Measurements from ENCODE around the gene SPTB.
"Not testable (repeated sequence)": the region's sequence is repeated elsewhere in the genome, so short reads cannot be mapped to it uniquely, and the experiment has no call there.

SPTB gene

GRCh38 chr14:64806202-64806861 lies 73.4 kb downstream of the SPTB start:
- TF ChIP-seq CTCF (IDR thresholded peaks at IDR 0.05; ENCODE audit: low read depth, low read length, missing control alignments): no peak
- DNase-seq (ENCODE audit: low read depth): no peak
- H3K4me3 ChIP-seq (ENCODE audit: low read depth, low read length): no peak overlapping the region

- not testable (repeated sequence) for H3K4me3 ChIP-seq (ENCODE audit: low read depth, low read length); DNase-seq (ENCODE audit: low read depth)
Measured at GRCh38 chr14:64805646-64806045, 74.1 kb downstream of the SPTB start.

- H3K4me3 ChIP-seq (ENCODE audit: low read depth, low read length): no peak overlapping the region
- TF ChIP-seq CTCF (IDR thresholded peaks at IDR 0.05; ENCODE audit: low read depth, low read length, missing control alignments): no peak
- no peak for DNase-seq (ENCODE audit: low read depth)
Measured at GRCh38 chr14:64804754-64805260, 74.9 kb downstream of the SPTB start.

- TF ChIP-seq CTCF (IDR thresholded peaks at IDR 0.05; ENCODE audit: low read depth, low read length, missing control alignments): peak; percentile 48
- no peak overlapping the region for H3K4me3 ChIP-seq (ENCODE audit: low read depth, low read length)
- DNase-seq (ENCODE audit: low read depth): no peak
Measured at GRCh38 chr14:64801800-64802199, 77.9 kb downstream of the SPTB start.

- TF ChIP-seq CTCF (IDR thresholded peaks at IDR 0.05; ENCODE audit: low read depth, low read length, missing control alignments): no peak
- no peak for DNase-seq (ENCODE audit: low read depth)
- H3K4me3 ChIP-seq (ENCODE audit: low read depth, low read length): no peak overlapping the region
Measured at GRCh38 chr14:64801046-64801445, 78.7 kb downstream of the SPTB start.

- TF ChIP-seq CTCF (IDR thresholded peaks at IDR 0.05; ENCODE audit: low read depth, low read length, missing control alignments): peak; percentile 44
- DNase-seq (ENCODE audit: low read depth): no peak
- H3K4me3 ChIP-seq (ENCODE audit: low read depth, low read length): no peak overlapping the region
Measured at GRCh38 chr14:64800000-64800399, 79.7 kb downstream of the SPTB start.

- H3K4me3 ChIP-seq (ENCODE audit: low read depth, low read length): no peak overlapping the region
- DNase-seq (ENCODE audit: low read depth): no peak
- no peak for TF ChIP-seq CTCF (IDR thresholded peaks at IDR 0.05; ENCODE audit: low read depth, low read length, missing control alignments)
Measured at GRCh38 chr14:64799555-64799954, 80.2 kb downstream of the SPTB start.
